Liver (tissue), 9 donors: ENCODE measurements around the gene ANG. TPM values are rescaled to one million over a fixed set of nuclear protein-coding genes. Genes with fewer than 3 reads are reported as not detected.
"Not testable (repeated sequence)": the region's sequence is repeated elsewhere in the genome, so short reads cannot be mapped to it uniquely, and the experiment has no call there.

ENCODE experiments used
- DNase-seq: peaks from one replicate; pipeline ENCODE4 v3.0.0-alpha.2; 2017; ENCODE audit warnings: low spot score
- H3K27ac ChIP-seq, 2 donors: one replicate each; pipeline ENCODE4 v1.7.0; 2013; ENCODE audit warnings: inconsistent platforms in 2 of 2, low read length in 2 of 2, control low read depth in 1 of 2, low read depth in 1 of 2, mild to moderate bottlenecking in 1 of 2
- H3K27me3 ChIP-seq, 4 donors: one replicate each; pipeline versions ENCODE4 v1.6.1 to v1.7.0; 2013; ENCODE audit warnings: low read length in 3 of 4, inconsistent platforms in 1 of 4, mild to moderate bottlenecking in 1 of 4, moderate library complexity in 1 of 4; ENCODE audit not compliant: control insufficient read depth in 4 of 4, insufficient read depth in 4 of 4
- H3K36me3 ChIP-seq, 4 donors: one replicate each; pipeline versions ENCODE4 v1.6.1 to v1.7.0; 2013; ENCODE audit warnings: low read length in 3 of 4, mild to moderate bottlenecking in 3 of 4, low read depth in 1 of 4, moderate library complexity in 1 of 4; ENCODE audit not compliant: control insufficient read depth in 4 of 4, insufficient read depth in 3 of 4
- H3K4me1 ChIP-seq, 4 donors: one replicate each; pipeline versions ENCODE4 v1.6.1 to v1.7.0; 2013; ENCODE audit warnings: low read length in 3 of 4, mild to moderate bottlenecking in 3 of 4, moderate library complexity in 1 of 4; ENCODE audit not compliant: control insufficient read depth in 4 of 4, insufficient read depth in 4 of 4
- H3K4me3 ChIP-seq, 3 donors: one replicate each; pipeline versions ENCODE4 v1.6.1 to v1.7.0; 2013; ENCODE audit warnings: low read length in 3 of 3, control low read depth in 1 of 3, low read depth in 1 of 3, mild to moderate bottlenecking in 1 of 3
- H3K9ac ChIP-seq, 2 donors: one replicate each; pipeline ENCODE4 v1.7.0; 2013; ENCODE audit warnings: low read length in 2 of 2, mild to moderate bottlenecking in 2 of 2, moderate library complexity in 2 of 2, control low read depth in 1 of 2, low read depth in 1 of 2
- H3K9me3 ChIP-seq, 4 donors: one replicate each; pipeline versions ENCODE4 v1.6.1 to v1.7.0; 2013; ENCODE audit warnings: low read length in 3 of 4; ENCODE audit not compliant: control insufficient read depth in 4 of 4
- ATF3 ChIP-seq: IDR thresholded peaks from 2 replicates; pipeline ENCODE4 v1.6.1; 2016; ENCODE audit warnings: antibody characterized with exemption
- EGR1 ChIP-seq, 2 donors: IDR thresholded peaks; 2 replicates each; pipeline ENCODE4 v1.6.1; 2016 to 2018; ENCODE audit warnings: antibody characterized with exemption in 2 of 2, low read depth in 2 of 2
- FOXA1 ChIP-seq: IDR thresholded peaks from 2 replicates; pipeline ENCODE4 v1.6.1; 2016; ENCODE audit warnings: antibody characterized with exemption
- FOXA2 ChIP-seq: IDR thresholded peaks from 2 replicates; pipeline ENCODE4 v1.6.1; 2016; ENCODE audit warnings: antibody characterized with exemption
- GABPA ChIP-seq, 2 donors: IDR thresholded peaks in 1 of 2; conservative IDR thresholded peaks in 1 of 2; 2 replicates each; pipeline ENCODE4 v1.6.1; 2016; ENCODE audit warnings: antibody characterized with exemption in 2 of 2, mild to moderate bottlenecking in 1 of 2, moderate library complexity in 1 of 2
- HNF4G ChIP-seq: IDR thresholded peaks from 2 replicates; pipeline ENCODE4 v1.6.1; 2016; ENCODE audit warnings: antibody characterized with exemption
- JUND ChIP-seq, 2 donors: IDR thresholded peaks; 2 replicates each; pipeline ENCODE4 v1.6.1; 2016; ENCODE audit warnings: antibody characterized with exemption in 2 of 2
- RAD21 ChIP-seq, 2 donors: IDR thresholded peaks; 2 replicates each; pipeline ENCODE4 v1.6.1; 2016; ENCODE audit warnings: antibody characterized with exemption in 2 of 2, mild to moderate bottlenecking in 2 of 2
- REST ChIP-seq: IDR thresholded peaks from 2 replicates; pipeline ENCODE4 v1.6.1; 2016; ENCODE audit warnings: antibody characterized with exemption, mild to moderate bottlenecking
- RXRA ChIP-seq, 2 donors: IDR thresholded peaks; 2 replicates each; pipeline ENCODE4 v1.6.1; 2017 to 2018; ENCODE audit warnings: antibody characterized with exemption in 2 of 2, mild to moderate bottlenecking in 1 of 2
- SP1 ChIP-seq: IDR thresholded peaks from 2 replicates; pipeline ENCODE4 v1.6.1; 2018; ENCODE audit warnings: antibody characterized with exemption, mild to moderate bottlenecking
- TAF1 ChIP-seq: conservative IDR thresholded peaks from 2 replicates; pipeline ENCODE4 v1.6.1; 2016; ENCODE audit warnings: antibody characterized with exemption, mild to moderate bottlenecking
- YY1 ChIP-seq: IDR thresholded peaks from 2 replicates; pipeline ENCODE4 v1.6.1; 2016; ENCODE audit warnings: antibody characterized with exemption, mild to moderate bottlenecking
- ZBTB33 ChIP-seq: IDR thresholded peaks from 2 replicates; pipeline ENCODE4 v1.6.1; 2016; ENCODE audit warnings: antibody characterized with exemption
- WGBS: extraction: QIAGEN DNeasy Blood & Tissue Kit; methylation state at CpG from one replicate; pipeline ENCODE4 v1.1.7; 2013; 5-methylcytosine and 5-hydroxymethylcytosine counted together
- polyA plus RNA-seq, 2 donors: library from polyadenylated mRNA; stranded (reverse) in 1 of 2; unstranded in 1 of 2; fragments of 200-250 nt in 1 of 2; fragments of >200 nt in 1 of 2; fragmentation: Nextera tagmentation in 1 of 2; extraction: Ambion mirVana in 1 of 2; gene quantifications; one replicate each; pipeline versions ENCODE4 v1.2.1 to v1.2.3, GENCODE V29; 2013 to 2015
- total RNA-seq, 2 donors: library from RNA; depleted of rRNA; stranded (reverse); fragments of >200 nt; gene quantifications; one replicate each; pipeline ENCODE4 v1.2.3, GENCODE V29; 2014
- donor health status: healthy.
- donor health status: healthy.
- donor health status: healthy.
- donor health status: healthy.
- donor health status: healthy.

ANG gene
- total and polyA plus RNA-seq, 4 donors = 153 to 2,524 (median 1,379) TPM

GRCh38 chr14:20734430-20734806, 45.9 kb downstream of the ANG start:
- Histone ChIP-seq H3K27me3 (no peaks in the 10 kb centered on the region), H3K27ac (no peak overlapping the region), H3K9ac (no peak overlapping the region), H3K4me1 (no peaks in the 10 kb centered on the region), H3K36me3 (no peaks in the 10 kb centered on the region), H3K4me3 (no peak overlapping the region), H3K9me3 (no peaks in the 10 kb centered on the region)
- TF ChIP-seq EGR1 (IDR thresholded peaks at IDR 0.05; ENCODE audit: low read depth in 2 of 2) (no peak), FOXA1 (no peak)
- WGBS = 41% methylated on average over 4 of the region's 4 CpGs
- DNase-seq = no peak

GRCh38 chr14:20738292-20738691, 49.7 kb downstream of the ANG start:
- not testable (repeated sequence) for H3K9ac ChIP-seq, H3K27ac ChIP-seq, H3K9me3 ChIP-seq, H3K4me3 ChIP-seq, H3K27me3 ChIP-seq, H3K4me1 ChIP-seq, DNase-seq, H3K36me3 ChIP-seq
- 92% methylated on average over 7 of the region's 7 CpGs for WGBS

GRCh38 chr14:20742132-20742531, 53.6 kb downstream of the ANG start:
- WGBS = 70% methylated on average over 4 of the region's 4 CpGs
- TF ChIP-seq GABPA (IDR thresholded peaks at IDR 0.05 in 1 of 2, conservative IDR thresholded peaks at IDR 0.05 in 1 of 2) = no peak
- TF ChIP-seq FOXA2 = no peak
- no peak for TF ChIP-seq YY1
- TF ChIP-seq ZBTB33 = no peak
- TF ChIP-seq ATF3 = no peak
- TF ChIP-seq RAD21 (IDR thresholded peaks at IDR 0.05) = no peak
- no peak for DNase-seq

GRCh38 chr14:20743556-20743955, 55.0 kb downstream of the ANG start:
- TF ChIP-seq JUND (IDR thresholded peaks at IDR 0.05) (no peak), EGR1 (IDR thresholded peaks at IDR 0.05; ENCODE audit: low read depth in 2 of 2) (no peak), SP1 (no peak), RXRA (IDR thresholded peaks at IDR 0.05) (no peak), FOXA2 (no peak), ZBTB33 (no peak), FOXA1 (no peak), YY1 (no peak), TAF1 (no peak), ATF3 (no peak), RAD21 (IDR thresholded peaks at IDR 0.05) (no peak), REST (no peak), HNF4G (no peak), GABPA (IDR thresholded peaks at IDR 0.05 in 1 of 2, conservative IDR thresholded peaks at IDR 0.05 in 1 of 2) (no peak)
- no peak for DNase-seq
- 76% methylated on average over 2 of the region's 2 CpGs for WGBS
- no peaks in the 10 kb centered on the region for H3K9me3 ChIP-seq
- no peak overlapping the region for H3K27ac ChIP-seq
- H3K4me1 ChIP-seq = no peaks in the 10 kb centered on the region
- H3K4me3 ChIP-seq = no peak overlapping the region
- no peak overlapping the region for H3K9ac ChIP-seq
- no peaks in the 10 kb centered on the region for H3K27me3 ChIP-seq
- no peaks in the 10 kb centered on the region for H3K36me3 ChIP-seq

More at GRCh38 chr14:20742132-20742531, 53.6 kb downstream of the ANG start:
- Histone ChIP-seq H3K4me3 (no peak overlapping the region), H3K36me3 (no peaks in the 10 kb centered on the region), H3K9ac (no peak overlapping the region), H3K4me1 (no peaks in the 10 kb centered on the region), H3K27me3 (no peaks in the 10 kb centered on the region), H3K27ac (no peak overlapping the region), H3K9me3 (no peaks in the 10 kb centered on the region)
